HEK293 (cell line): ENCODE results near the gene CDC42.

Experiments
- GLIS1 ChIP-seq: fragments of 450-650 bp; formaldehyde crosslinking; IDR thresholded peaks from 2 replicates; pipeline ENCODE4 v1.5.1; 2016; ENCODE audit warnings: missing biosample characterization, missing genetic modification characterization
- GLIS2 ChIP-seq: fragments of 450-650 bp; formaldehyde crosslinking; IDR thresholded peaks from 2 replicates; pipeline ENCODE4 v1.5.1; 2016; ENCODE audit warnings: missing biosample characterization, missing genetic modification characterization
- HOXD13 ChIP-seq: sonication (generic); formaldehyde crosslinking; IDR thresholded peaks from 2 replicates; pipeline ENCODE4 v1.8.0; 2022; ENCODE audit warnings: missing genetic modification reagents, borderline replicate concordance
- IKZF3 ChIP-seq: fragments of 450-650 bp; IDR thresholded peaks from 2 replicates; pipeline ENCODE4 v1.5.0; 2018; ENCODE audit warnings: missing biosample characterization, mild to moderate bottlenecking, missing genetic modification characterization, moderate library complexity
- KLF9 ChIP-seq: fragments of 450-650 bp; formaldehyde crosslinking; IDR thresholded peaks from 2 replicates; pipeline ENCODE4 v1.5.1; 2016; ENCODE audit warnings: missing biosample characterization, missing genetic modification characterization, low read depth
- SP7 ChIP-seq: fragments of 450-650 bp; formaldehyde crosslinking; IDR thresholded peaks from 2 replicates; pipeline ENCODE4 v1.5.1; 2016; ENCODE audit warnings: missing biosample characterization, missing genetic modification characterization
- YY1 ChIP-seq: fragments of 450-650 bp; formaldehyde crosslinking; IDR thresholded peaks from 2 replicates; pipeline ENCODE4 v1.5.1; 2018; ENCODE audit warnings: missing biosample characterization, missing genetic modification characterization
- ZBTB20 ChIP-seq: fragments of 450-650 bp; formaldehyde crosslinking; IDR thresholded peaks from 2 replicates; pipeline ENCODE4 v1.5.1; 2016; ENCODE audit warnings: missing biosample characterization, missing genetic modification characterization
- ZBTB21 ChIP-seq: fragments of 450-650 bp; formaldehyde crosslinking; IDR thresholded peaks from 2 replicates; pipeline ENCODE4 v1.5.1; 2017; ENCODE audit warnings: missing biosample characterization, missing genetic modification characterization
- ZBTB7A ChIP-seq: fragments of 450-650 bp; formaldehyde crosslinking; IDR thresholded peaks from 2 replicates; pipeline ENCODE4 v1.5.1; 2016; ENCODE audit warnings: low read depth, missing biosample characterization, missing genetic modification characterization
- ZFP37 ChIP-seq: fragments of 450-650 bp; formaldehyde crosslinking; IDR thresholded peaks from 2 replicates; pipeline ENCODE4 v1.5.1; 2016; ENCODE audit warnings: missing biosample characterization, missing genetic modification characterization
- ZIC2 ChIP-seq: fragments of 450-650 bp; formaldehyde crosslinking; IDR thresholded peaks from 2 replicates; pipeline ENCODE4 v1.5.1; 2016; ENCODE audit warnings: missing biosample characterization, missing genetic modification characterization
- ZNF114 ChIP-seq: fragments of 450-650 bp; formaldehyde crosslinking; IDR thresholded peaks from 2 replicates; pipeline ENCODE4 v1.5.0; 2017; ENCODE audit warnings: missing biosample characterization, missing genetic modification characterization
- ZNF133 ChIP-seq: fragments of 450-650 bp; formaldehyde crosslinking; IDR thresholded peaks from 2 replicates; pipeline ENCODE4 v1.5.1; 2016; ENCODE audit warnings: missing biosample characterization, missing genetic modification characterization
- ZNF16 ChIP-seq: fragments of 450-650 bp; formaldehyde crosslinking; IDR thresholded peaks from 2 replicates; pipeline ENCODE4 v1.5.1; 2016; ENCODE audit warnings: low read depth, missing biosample characterization, missing genetic modification characterization
- ZNF19 ChIP-seq: fragments of 450-650 bp; formaldehyde crosslinking; IDR thresholded peaks from 2 replicates; pipeline ENCODE4; 2016; ENCODE audit warnings: missing biosample characterization, missing genetic modification characterization, low read depth
- ZNF2 ChIP-seq: fragments of 450-650 bp; formaldehyde crosslinking; IDR thresholded peaks from 2 replicates; pipeline ENCODE4 v1.5.1; 2016; ENCODE audit warnings: missing biosample characterization, missing genetic modification characterization
- ZNF391 ChIP-seq: fragments of 450-650 bp; formaldehyde crosslinking; IDR thresholded peaks from 2 replicates; pipeline ENCODE4 v1.5.1; 2016; ENCODE audit warnings: low read depth, missing biosample characterization, missing genetic modification characterization, borderline replicate concordance
- ZNF433 ChIP-seq: fragments of 450-650 bp; formaldehyde crosslinking; IDR thresholded peaks from 2 replicates; pipeline ENCODE4 v1.5.1; 2016; ENCODE audit warnings: missing biosample characterization, missing genetic modification characterization, low read depth
- ZNF660 ChIP-seq: fragments of 450-650 bp; IDR thresholded peaks from 2 replicates; pipeline ENCODE4 v1.5.1; 2018; ENCODE audit warnings: missing biosample characterization, mild to moderate bottlenecking, missing genetic modification characterization
- ZNF664 ChIP-seq: fragments of 450-650 bp; formaldehyde crosslinking; IDR thresholded peaks from 2 replicates; pipeline ENCODE4 v1.5.1; 2016; ENCODE audit warnings: missing biosample characterization, missing genetic modification characterization
- ZNF76 ChIP-seq: fragments of 450-650 bp; formaldehyde crosslinking; IDR thresholded peaks from 2 replicates; pipeline ENCODE4; 2016; ENCODE audit warnings: low read depth, missing biosample characterization, missing genetic modification characterization, borderline replicate concordance
- TF ChIP-seq, protein P1 (sequence below): fragments of 450-650 bp; formaldehyde crosslinking; IDR thresholded peaks from 2 replicates; pipeline ENCODE4 v1.5.1; 2016; ENCODE audit warnings: missing biosample characterization, missing genetic modification characterization
- TF ChIP-seq, protein P2 (sequence below): fragments of 450-650 bp; formaldehyde crosslinking; IDR thresholded peaks from 2 replicates; pipeline ENCODE4 v1.5.1; 2016; ENCODE audit warnings: missing biosample characterization, missing genetic modification characterization
- TF ChIP-seq, protein P3 (sequence below): fragments of 450-650 bp; formaldehyde crosslinking; IDR thresholded peaks from 2 replicates; pipeline ENCODE4 v1.5.1; 2016; ENCODE audit warnings: missing biosample characterization, missing genetic modification characterization
- TF ChIP-seq, protein P4 (sequence below): fragments of 450-650 bp; formaldehyde crosslinking; IDR thresholded peaks from 2 replicates; pipeline ENCODE4 v1.5.0; 2017; ENCODE audit warnings: missing biosample characterization, missing genetic modification characterization, borderline replicate concordance
- TF ChIP-seq, protein P5 (sequence below): fragments of 450-650 bp; formaldehyde crosslinking; IDR thresholded peaks from 2 replicates; pipeline ENCODE4 v1.5.1; 2017; ENCODE audit warnings: missing biosample characterization, missing genetic modification characterization
- TF ChIP-seq, protein P6 (sequence below): fragments of 450-650 bp; formaldehyde crosslinking; IDR thresholded peaks from 2 replicates; pipeline ENCODE4 v1.5.1; 2016; ENCODE audit warnings: missing biosample characterization, missing genetic modification characterization

Gene CDC42

DNA sequence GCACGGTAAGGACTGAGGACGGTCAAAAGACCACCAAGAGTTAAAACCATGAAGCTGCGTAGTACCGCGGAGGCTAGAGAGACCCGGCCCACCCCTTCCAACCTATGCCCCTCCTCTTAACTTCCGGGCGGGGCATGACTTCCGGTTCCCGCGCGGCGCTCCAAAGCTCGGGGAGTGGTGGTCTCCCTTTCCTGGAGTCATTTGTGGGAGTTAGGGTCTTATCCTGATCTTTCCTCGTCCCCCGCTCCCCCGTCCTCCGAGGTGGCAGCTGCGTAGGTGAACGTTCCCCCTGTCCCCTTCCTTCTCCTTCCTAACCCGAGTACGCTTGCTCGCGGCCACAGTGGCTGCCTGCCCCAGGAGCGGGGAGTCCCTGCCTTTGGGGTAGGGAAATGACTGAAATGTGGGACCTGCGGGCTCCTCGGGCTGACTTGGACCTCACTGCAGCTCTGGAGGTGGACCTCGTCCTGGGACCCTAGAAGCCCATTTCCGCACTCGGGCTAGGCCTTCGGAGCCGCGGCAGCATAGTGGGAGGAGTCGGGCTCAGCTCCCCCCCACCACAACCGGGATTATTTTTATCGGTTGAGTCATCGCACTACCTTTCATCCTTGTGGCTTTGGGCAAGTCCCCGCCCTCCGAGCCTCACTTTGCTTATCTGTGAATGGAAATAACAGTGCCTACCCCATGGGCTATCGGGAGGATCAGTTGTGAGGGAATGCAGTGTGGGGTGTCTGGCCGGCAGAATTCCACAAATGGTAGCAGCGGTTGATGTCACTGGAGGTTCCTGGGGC is 26.9 kb upstream of the CDC42 start (continued):
- peak; percentile 11; the same call in 1 of the 2 replicates for TF ChIP-seq ZBTB20 (tag by site-specific recombination)
- TF ChIP-seq, protein P1, sequence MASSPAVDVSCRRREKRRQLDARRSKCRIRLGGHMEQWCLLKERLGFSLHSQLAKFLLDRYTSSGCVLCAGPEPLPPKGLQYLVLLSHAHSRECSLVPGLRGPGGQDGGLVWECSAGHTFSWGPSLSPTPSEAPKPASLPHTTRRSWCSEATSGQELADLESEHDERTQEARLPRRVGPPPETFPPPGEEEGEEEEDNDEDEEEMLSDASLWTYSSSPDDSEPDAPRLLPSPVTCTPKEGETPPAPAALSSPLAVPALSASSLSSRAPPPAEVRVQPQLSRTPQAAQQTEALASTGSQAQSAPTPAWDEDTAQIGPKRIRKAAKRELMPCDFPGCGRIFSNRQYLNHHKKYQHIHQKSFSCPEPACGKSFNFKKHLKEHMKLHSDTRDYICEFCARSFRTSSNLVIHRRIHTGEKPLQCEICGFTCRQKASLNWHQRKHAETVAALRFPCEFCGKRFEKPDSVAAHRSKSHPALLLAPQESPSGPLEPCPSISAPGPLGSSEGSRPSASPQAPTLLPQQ: 0 out of 2 replicates have a peak, but pooled peaks have one; percentile 44
- TF ChIP-seq, protein P2, sequence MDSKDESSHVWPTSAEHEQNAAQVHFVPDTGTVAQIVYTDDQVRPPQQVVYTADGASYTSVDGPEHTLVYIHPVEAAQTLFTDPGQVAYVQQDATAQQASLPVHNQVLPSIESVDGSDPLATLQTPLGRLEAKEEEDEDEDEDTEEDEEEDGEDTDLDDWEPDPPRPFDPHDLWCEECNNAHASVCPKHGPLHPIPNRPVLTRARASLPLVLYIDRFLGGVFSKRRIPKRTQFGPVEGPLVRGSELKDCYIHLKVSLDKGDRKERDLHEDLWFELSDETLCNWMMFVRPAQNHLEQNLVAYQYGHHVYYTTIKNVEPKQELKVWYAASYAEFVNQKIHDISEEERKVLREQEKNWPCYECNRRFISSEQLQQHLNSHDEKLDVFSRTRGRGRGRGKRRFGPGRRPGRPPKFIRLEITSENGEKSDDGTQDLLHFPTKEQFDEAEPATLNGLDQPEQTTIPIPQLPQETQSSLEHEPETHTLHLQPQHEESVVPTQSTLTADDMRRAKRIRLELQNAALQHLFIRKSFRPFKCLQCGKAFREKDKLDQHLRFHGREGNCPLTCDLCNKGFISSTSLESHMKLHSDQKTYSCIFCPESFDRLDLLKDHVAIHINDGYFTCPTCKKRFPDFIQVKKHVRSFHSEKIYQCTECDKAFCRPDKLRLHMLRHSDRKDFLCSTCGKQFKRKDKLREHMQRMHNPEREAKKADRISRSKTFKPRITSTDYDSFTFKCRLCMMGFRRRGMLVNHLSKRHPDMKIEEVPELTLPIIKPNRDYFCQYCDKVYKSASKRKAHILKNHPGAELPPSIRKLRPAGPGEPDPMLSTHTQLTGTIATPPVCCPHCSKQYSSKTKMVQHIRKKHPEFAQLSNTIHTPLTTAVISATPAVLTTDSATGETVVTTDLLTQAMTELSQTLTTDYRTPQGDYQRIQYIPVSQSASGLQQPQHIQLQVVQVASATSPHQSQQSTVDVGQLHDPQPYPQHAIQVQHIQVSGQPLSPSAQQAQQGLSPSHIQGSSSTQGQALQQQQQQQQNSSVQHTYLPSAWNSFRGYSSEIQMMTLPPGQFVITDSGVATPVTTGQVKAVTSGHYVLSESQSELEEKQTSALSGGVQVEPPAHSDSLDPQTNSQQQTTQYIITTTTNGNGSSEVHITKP (tag by site-specific recombination): peak; percentile 68
- 0 out of 2 replicates have a peak, but pooled peaks have one; percentile 29 for TF ChIP-seq HOXD13
- TF ChIP-seq, protein P3, sequence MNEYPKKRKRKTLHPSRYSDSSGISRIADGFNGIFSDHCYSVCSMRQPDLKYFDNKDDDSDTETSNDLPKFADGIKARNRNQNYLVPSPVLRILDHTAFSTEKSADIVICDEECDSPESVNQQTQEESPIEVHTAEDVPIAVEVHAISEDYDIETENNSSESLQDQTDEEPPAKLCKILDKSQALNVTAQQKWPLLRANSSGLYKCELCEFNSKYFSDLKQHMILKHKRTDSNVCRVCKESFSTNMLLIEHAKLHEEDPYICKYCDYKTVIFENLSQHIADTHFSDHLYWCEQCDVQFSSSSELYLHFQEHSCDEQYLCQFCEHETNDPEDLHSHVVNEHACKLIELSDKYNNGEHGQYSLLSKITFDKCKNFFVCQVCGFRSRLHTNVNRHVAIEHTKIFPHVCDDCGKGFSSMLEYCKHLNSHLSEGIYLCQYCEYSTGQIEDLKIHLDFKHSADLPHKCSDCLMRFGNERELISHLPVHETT (tag by site-specific recombination): peak; percentile 67
- peak; percentile 21; the same call in 1 of the 2 replicates for TF ChIP-seq ZIC2 (tag by site-specific recombination)
- peak; percentile 63; the same call in 1 of the 2 replicates for TF ChIP-seq ZNF391 (tag by site-specific recombination)
- TF ChIP-seq ZBTB7A: peak; percentile 85
- peak; percentile 47; the same call in 1 of the 2 replicates for TF ChIP-seq KLF9 (tag by site-specific recombination)
- peak; percentile 88 for TF ChIP-seq GLIS1 (tag by site-specific recombination)
- TF ChIP-seq ZNF433 (tag by site-specific recombination): no peak
- TF ChIP-seq, protein P4, sequence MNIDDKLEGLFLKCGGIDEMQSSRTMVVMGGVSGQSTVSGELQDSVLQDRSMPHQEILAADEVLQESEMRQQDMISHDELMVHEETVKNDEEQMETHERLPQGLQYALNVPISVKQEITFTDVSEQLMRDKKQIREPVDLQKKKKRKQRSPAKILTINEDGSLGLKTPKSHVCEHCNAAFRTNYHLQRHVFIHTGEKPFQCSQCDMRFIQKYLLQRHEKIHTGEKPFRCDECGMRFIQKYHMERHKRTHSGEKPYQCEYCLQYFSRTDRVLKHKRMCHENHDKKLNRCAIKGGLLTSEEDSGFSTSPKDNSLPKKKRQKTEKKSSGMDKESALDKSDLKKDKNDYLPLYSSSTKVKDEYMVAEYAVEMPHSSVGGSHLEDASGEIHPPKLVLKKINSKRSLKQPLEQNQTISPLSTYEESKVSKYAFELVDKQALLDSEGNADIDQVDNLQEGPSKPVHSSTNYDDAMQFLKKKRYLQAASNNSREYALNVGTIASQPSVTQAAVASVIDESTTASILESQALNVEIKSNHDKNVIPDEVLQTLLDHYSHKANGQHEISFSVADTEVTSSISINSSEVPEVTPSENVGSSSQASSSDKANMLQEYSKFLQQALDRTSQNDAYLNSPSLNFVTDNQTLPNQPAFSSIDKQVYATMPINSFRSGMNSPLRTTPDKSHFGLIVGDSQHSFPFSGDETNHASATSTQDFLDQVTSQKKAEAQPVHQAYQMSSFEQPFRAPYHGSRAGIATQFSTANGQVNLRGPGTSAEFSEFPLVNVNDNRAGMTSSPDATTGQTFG (tag by site-specific recombination): no peak
- TF ChIP-seq GLIS2 (tag by site-specific recombination): peak; percentile 45; the same call in 1 of the 2 replicates
- peak; percentile 58; the same call in 1 of the 2 replicates for TF ChIP-seq ZNF76 (tag by site-specific recombination)
- TF ChIP-seq IKZF3: peak; percentile 26; the same call in 1 of the 2 replicates
- peak; percentile 74 for TF ChIP-seq ZFP37
- TF ChIP-seq ZBTB21: peak; percentile 49
- no peak for TF ChIP-seq ZNF133 (tag by site-specific recombination)
- TF ChIP-seq, protein P5, sequence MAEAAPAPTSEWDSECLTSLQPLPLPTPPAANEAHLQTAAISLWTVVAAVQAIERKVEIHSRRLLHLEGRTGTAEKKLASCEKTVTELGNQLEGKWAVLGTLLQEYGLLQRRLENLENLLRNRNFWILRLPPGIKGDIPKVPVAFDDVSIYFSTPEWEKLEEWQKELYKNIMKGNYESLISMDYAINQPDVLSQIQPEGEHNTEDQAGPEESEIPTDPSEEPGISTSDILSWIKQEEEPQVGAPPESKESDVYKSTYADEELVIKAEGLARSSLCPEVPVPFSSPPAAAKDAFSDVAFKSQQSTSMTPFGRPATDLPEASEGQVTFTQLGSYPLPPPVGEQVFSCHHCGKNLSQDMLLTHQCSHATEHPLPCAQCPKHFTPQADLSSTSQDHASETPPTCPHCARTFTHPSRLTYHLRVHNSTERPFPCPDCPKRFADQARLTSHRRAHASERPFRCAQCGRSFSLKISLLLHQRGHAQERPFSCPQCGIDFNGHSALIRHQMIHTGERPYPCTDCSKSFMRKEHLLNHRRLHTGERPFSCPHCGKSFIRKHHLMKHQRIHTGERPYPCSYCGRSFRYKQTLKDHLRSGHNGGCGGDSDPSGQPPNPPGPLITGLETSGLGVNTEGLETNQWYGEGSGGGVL (tag by site-specific recombination): peak; percentile 57; the same call in 1 of the 2 replicates
- TF ChIP-seq ZNF114 (tag by site-specific recombination): no peak
- peak; percentile 57 for TF ChIP-seq ZNF660 (tag by site-specific recombination)
- no peak for TF ChIP-seq YY1 (tag by site-specific recombination)
- TF ChIP-seq ZNF664 (tag by site-specific recombination): no peak
- peak; percentile 91 for TF ChIP-seq SP7 (tag by site-specific recombination)
- TF ChIP-seq, protein P6, sequence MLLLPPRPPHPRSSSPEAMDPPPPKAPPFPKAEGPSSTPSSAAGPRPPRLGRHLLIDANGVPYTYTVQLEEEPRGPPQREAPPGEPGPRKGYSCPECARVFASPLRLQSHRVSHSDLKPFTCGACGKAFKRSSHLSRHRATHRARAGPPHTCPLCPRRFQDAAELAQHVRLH (tag by site-specific recombination): peak; percentile 81
- no peak for TF ChIP-seq ZNF16 (tag by site-specific recombination)
- peak; percentile 52 for TF ChIP-seq ZNF2
- TF ChIP-seq ZNF19 (tag by site-specific recombination): no peak
